ENCODE data around the gene NSG2. TPM values are rescaled to one million over a fixed set of nuclear protein-coding genes. Genes with fewer than 3 reads are reported as not detected.
"Not testable (repeated sequence)": the region's sequence is repeated elsewhere in the genome, so short reads cannot be mapped to it uniquely, and the experiment has no call there.

The NSG2 gene
- total RNA-seq, 2 donors from 2014 or later, result not detected

DNA sequence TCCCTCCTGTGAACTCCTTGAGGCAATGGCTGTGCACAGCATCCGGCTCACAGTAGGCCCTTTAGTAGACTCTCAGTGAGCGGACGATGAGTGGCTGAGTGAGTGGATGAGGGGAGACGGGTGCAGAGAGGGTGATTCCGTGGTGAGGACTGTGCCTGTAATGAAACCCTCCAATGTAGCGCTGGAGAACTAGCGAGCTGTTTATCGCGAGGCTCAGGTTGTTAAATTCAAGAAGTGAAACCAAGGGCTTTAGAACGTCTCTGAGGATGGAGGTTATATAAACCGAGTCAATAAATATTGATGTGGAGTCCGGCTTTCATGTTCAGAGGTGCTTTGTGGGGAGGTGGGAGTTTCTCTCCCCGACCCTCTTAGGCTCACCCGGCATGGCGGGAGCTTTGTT, 53.2 kb downstream of the NSG2 start:
- Mint-ChIP-seq H3K27ac (no peak overlapping the region), H3K4me1 (ENCODE audit: low read depth in 2 of 2) (no peaks in the 10 kb centered on the region), H3K36me3 (no peaks in the 10 kb centered on the region), H3K4me3 (no peak overlapping the region), H3K27me3 (peaks cover 0 to 6% of the 10 kb centered on the region in 2 donors), H3K9me3 (no peaks in the 10 kb centered on the region)
- DNase-seq (ENCODE audit: low spot score) (no peak), ATAC-seq (no peak)

GRCh38 chr5:174100490-174100889, 55.0 kb downstream of the NSG2 start:
- H3K27me3 Mint-ChIP-seq, result peaks cover 0 to 6% of the 10 kb centered on the region in 2 donors

GRCh38 chr5:174101195-174101730, 55.8 kb downstream of the NSG2 start:
- DNase-seq (ENCODE audit: low spot score) (no peak), ATAC-seq (no peak)
- no peaks in the 10 kb centered on the region for H3K4me1 Mint-ChIP-seq (ENCODE audit: low read depth in 2 of 2)
- no peak overlapping the region for H3K4me3 Mint-ChIP-seq
- H3K27me3 Mint-ChIP-seq, result peaks cover 0 to 6% of the 10 kb centered on the region in 2 donors
- H3K27ac Mint-ChIP-seq, result no peak overlapping the region
- H3K9me3 Mint-ChIP-seq, result no peaks in the 10 kb centered on the region
- H3K36me3 Mint-ChIP-seq, result no peaks in the 10 kb centered on the region

More at GRCh38 chr5:174100490-174100889, 55.0 kb downstream of the NSG2 start:
- Mint-ChIP-seq H3K9me3 (no peaks in the 10 kb centered on the region), H3K27ac (no peak overlapping the region), H3K36me3 (no peaks in the 10 kb centered on the region), H3K4me3 (no peak overlapping the region), H3K4me1 (ENCODE audit: low read depth in 2 of 2) (no peaks in the 10 kb centered on the region)
- ATAC-seq (no peak), DNase-seq (ENCODE audit: low spot score) (no peak)

DNA sequence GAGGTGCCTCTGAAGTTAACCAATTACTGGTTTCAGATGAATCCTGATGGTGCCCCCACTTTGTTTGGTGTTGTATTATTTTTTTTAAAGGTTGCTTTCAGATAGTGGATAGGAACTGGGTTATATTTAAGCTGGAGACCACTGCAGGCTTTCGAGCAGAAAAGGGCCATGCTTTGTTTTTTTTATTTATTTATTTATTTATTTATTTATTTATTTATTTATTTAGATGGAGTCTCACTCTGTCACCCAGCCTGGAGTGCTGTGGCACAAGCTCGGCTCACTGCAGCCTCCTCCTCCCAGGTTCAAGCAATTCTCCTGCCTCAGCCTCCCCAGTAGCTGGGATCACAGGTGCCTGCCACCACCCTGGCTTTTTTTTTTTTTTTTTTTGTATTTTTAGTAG, 57.1 kb downstream of the NSG2 start:
- not testable (repeated sequence) for H3K4me3 Mint-ChIP-seq, ATAC-seq

DNA sequence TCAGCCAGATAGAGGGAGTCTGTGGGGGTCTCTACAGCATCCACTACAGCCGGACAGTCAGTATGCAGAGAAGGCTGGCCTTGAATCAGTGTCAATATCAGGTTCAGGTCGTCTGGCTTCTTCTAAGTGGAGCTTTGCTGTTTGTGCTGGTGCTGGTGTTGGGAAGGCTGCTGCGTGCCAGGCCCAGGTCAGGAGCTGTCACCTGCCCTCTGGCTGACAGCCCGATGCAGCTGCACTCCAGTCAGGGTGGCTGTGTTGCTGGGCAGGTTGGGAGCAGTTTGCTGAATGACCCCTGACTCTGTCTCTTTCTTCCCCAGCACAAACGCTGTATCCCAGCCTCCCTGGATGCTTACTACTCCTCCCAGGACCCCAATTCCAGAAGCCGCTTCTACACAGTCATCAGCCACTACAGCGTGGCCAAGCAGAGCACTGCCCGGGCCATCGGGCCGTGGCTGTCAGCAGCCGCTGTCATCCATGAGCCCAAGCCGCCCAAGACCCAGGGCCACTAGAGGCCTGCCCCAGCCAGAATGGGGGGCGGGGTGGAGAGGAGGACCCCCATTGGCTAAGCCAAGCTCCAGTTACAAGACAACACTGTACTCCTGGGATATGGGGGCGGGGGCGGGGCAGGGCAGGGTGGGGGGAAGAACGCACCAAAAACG, 61.6 kb downstream of the NSG2 start:
- Mint-ChIP-seq H3K36me3 (no peaks in the 10 kb centered on the region), H3K27ac (no peak overlapping the region), H3K4me1 (ENCODE audit: low read depth in 2 of 2) (no peaks in the 10 kb centered on the region), H3K27me3 (peaks cover 3 to 5% of the 10 kb centered on the region in 2 donors), H3K9me3 (no peaks in the 10 kb centered on the region), H3K4me3 (no peak overlapping the region)
- DNase-seq (ENCODE audit: low spot score) (no peak), ATAC-seq (peak in 1 of 2 donors; percentile 28)

More for the DNA sequence above, 57.1 kb downstream of the NSG2 start:
- H3K4me1 Mint-ChIP-seq (ENCODE audit: low read depth in 2 of 2); H3K9me3 Mint-ChIP-seq; DNase-seq (ENCODE audit: low spot score); H3K27me3 Mint-ChIP-seq; H3K36me3 Mint-ChIP-seq; H3K27ac Mint-ChIP-seq: not testable (repeated sequence)

DNA sequence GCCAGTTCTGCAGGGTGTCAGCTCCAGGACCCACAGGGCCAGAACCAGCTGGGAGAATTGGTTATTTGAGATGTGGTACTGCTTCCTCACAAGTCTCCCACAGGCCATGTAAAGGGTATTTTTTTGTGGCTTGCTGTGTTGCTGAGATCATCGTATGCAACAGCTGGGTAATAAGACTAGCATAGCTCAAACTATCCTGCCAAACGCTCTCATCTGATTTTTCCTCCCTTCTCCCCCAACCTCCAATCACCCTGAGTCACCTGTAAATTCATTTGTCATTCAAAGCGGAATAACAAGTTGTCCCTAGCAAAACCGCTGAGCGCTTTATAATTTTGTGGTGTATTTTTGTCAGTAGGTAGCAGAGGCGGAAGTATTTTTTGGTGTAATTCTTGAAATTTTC, 63.2 kb downstream of the NSG2 start:
- H3K9me3 Mint-ChIP-seq, result no peaks in the 10 kb centered on the region
- H3K4me3 Mint-ChIP-seq, result no peak overlapping the region
- ATAC-seq, result no peak
- no peaks in the 10 kb centered on the region for H3K4me1 Mint-ChIP-seq (ENCODE audit: low read depth in 2 of 2)
- peaks cover 2 to 13% of the 10 kb centered on the region in 2 donors for H3K27me3 Mint-ChIP-seq
- no peak overlapping the region for H3K27ac Mint-ChIP-seq
- no peak for DNase-seq (ENCODE audit: low spot score)
- no peaks in the 10 kb centered on the region for H3K36me3 Mint-ChIP-seq

DNA sequence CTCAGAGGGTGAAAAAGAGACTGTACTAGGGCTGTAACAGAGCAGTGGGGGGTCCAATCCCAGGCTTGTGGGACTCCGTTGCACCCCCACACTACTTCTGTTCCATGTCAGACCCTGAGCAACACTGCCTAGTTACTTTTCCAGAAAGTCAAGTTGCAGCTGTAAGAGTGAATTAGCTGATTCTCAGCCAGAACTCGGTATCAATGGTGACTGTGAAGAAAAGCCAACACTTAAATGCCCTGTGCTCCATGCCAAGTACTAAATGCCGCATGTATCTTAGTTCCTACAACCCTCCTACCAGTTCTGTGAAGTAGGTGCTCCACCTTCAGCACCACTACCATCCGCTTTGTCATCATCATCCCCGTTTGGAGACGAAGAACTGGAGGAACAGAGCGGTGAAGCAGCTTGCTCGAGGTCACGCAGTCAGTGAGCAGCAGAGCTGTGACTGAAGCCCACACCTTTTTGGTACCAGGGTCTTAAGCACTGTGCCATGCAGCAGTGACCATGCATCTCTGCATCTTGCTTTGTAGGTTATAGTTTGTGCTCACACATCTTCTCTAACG, 64.3 kb downstream of the NSG2 start:
- DNase-seq (ENCODE audit: low spot score) (no peak), ATAC-seq (no peak)
- H3K36me3 Mint-ChIP-seq, result no peaks in the 10 kb centered on the region
- no peaks in the 10 kb centered on the region for H3K9me3 Mint-ChIP-seq
- no peaks in the 10 kb centered on the region for H3K4me1 Mint-ChIP-seq (ENCODE audit: low read depth in 2 of 2)
- H3K27me3 Mint-ChIP-seq, result peaks cover 4 to 18% of the 10 kb centered on the region in 2 donors
- H3K4me3 Mint-ChIP-seq, result no peak overlapping the region
- no peak overlapping the region for H3K27ac Mint-ChIP-seq

- no peaks in the 10 kb centered on the region for H3K4me1 Mint-ChIP-seq (ENCODE audit: low read depth in 2 of 2)
- H3K4me3 Mint-ChIP-seq, result no peak overlapping the region
- H3K27ac Mint-ChIP-seq, result no peak overlapping the region
- peak in 1 of 2 donors; percentile 37 for ATAC-seq
- DNase-seq (ENCODE audit: low spot score), result no peak
- peaks cover 5 to 20% of the 10 kb centered on the region in 2 donors for H3K27me3 Mint-ChIP-seq
- H3K9me3 Mint-ChIP-seq, result no peaks in the 10 kb centered on the region
- no peaks in the 10 kb centered on the region for H3K36me3 Mint-ChIP-seq
These were observed 64.8 kb downstream of the NSG2 start for GRCh38 chr5:174110310-174110709.

DNA sequence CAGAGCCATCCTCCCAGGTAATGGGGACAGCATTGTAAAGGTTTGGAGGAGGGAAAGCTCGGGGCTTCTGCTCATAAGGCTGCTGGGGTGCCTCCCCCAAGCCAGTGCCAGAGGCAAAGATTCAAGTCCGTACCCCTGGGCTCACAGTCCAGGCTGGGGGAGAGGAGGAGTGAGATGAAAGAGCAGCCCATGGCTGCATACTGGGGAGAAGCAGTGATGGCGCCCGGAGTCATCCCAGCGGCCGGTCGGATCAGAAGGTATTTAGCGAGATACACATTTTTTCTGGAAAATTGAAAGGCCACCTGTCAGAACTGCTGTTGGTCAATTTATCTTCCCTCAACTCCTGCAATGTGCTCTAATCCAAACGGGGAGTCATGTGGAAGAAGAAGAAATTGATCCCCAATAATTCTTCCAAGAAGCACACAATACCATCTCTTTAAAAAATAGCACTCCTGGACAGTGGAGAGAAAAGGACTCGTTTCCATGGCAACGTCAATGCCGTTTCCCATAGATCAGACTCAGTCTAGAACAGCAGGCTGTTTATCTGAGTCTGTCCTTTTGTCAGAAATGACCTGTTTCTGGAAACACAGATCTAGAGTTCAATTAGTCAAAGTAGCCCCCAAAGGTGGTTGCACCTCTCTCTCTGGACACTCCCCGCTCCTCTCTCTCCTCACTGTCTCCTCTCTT, 65.9 kb downstream of the NSG2 start:
- no peak overlapping the region for H3K4me3 Mint-ChIP-seq
- ATAC-seq (no peak), DNase-seq (ENCODE audit: low spot score) (no peak)
- no peaks in the 10 kb centered on the region for H3K4me1 Mint-ChIP-seq (ENCODE audit: low read depth in 2 of 2)
- no peak overlapping the region for H3K27ac Mint-ChIP-seq
- no peaks in the 10 kb centered on the region for H3K9me3 Mint-ChIP-seq
- H3K27me3 Mint-ChIP-seq, result peaks cover 10 to 24% of the 10 kb centered on the region in 2 donors
- no peaks in the 10 kb centered on the region for H3K36me3 Mint-ChIP-seq

DNA sequence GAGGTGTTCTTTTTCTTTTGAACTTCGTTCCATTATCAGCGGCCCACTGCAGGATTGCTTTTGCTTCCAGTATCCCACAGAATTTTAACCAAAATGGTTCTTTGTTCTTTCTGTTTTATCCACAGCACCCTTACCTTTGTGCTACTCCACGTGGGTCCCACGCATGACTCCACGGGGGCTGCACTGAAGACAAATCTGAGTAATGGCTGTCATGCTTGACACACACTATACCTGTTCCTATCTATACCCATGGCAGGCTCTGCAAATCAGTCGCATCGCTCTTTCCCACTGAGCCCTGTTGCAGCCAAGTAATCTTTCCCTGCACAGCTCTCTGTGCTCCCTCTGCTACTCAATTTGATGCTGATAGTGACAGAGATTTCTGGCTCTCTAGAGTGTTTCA, 69.7 kb downstream of the NSG2 start:
- ATAC-seq (no peak), DNase-seq (ENCODE audit: low spot score) (no peak)
- no peak overlapping the region for H3K27ac Mint-ChIP-seq
- no peaks in the 10 kb centered on the region for H3K36me3 Mint-ChIP-seq
- no peaks in the 10 kb centered on the region for H3K4me1 Mint-ChIP-seq (ENCODE audit: low read depth in 2 of 2)
- no peaks in the 10 kb centered on the region for H3K9me3 Mint-ChIP-seq
- no peak overlapping the region for H3K4me3 Mint-ChIP-seq
- peaks cover 8 to 20% of the 10 kb centered on the region in 2 donors for H3K27me3 Mint-ChIP-seq

- Mint-ChIP-seq H3K27ac (no peak overlapping the region), H3K27me3 (peaks cover 7 to 9% of the 10 kb centered on the region in 2 donors), H3K4me3 (no peak overlapping the region), H3K36me3 (no peaks in the 10 kb centered on the region), H3K4me1 (ENCODE audit: low read depth in 2 of 2) (no peaks in the 10 kb centered on the region), H3K9me3 (no peaks in the 10 kb centered on the region)
- ATAC-seq (no peak), DNase-seq (ENCODE audit: low spot score) (no peak)
These were observed 73.4 kb downstream of the NSG2 start for GRCh38 chr5:174118823-174119467.

- Mint-ChIP-seq H3K4me3 (no peak overlapping the region), H3K9me3 (no peaks in the 10 kb centered on the region), H3K27ac (no peak overlapping the region), H3K27me3 (peaks cover 6 to 11% of the 10 kb centered on the region in 2 donors), H3K4me1 (ENCODE audit: low read depth in 2 of 2) (no peaks in the 10 kb centered on the region), H3K36me3 (no peaks in the 10 kb centered on the region)
- DNase-seq (ENCODE audit: low spot score) (no peak), ATAC-seq (no peak)
These were observed 74.0 kb downstream of the NSG2 start for GRCh38 chr5:174119468-174119881.

DNA sequence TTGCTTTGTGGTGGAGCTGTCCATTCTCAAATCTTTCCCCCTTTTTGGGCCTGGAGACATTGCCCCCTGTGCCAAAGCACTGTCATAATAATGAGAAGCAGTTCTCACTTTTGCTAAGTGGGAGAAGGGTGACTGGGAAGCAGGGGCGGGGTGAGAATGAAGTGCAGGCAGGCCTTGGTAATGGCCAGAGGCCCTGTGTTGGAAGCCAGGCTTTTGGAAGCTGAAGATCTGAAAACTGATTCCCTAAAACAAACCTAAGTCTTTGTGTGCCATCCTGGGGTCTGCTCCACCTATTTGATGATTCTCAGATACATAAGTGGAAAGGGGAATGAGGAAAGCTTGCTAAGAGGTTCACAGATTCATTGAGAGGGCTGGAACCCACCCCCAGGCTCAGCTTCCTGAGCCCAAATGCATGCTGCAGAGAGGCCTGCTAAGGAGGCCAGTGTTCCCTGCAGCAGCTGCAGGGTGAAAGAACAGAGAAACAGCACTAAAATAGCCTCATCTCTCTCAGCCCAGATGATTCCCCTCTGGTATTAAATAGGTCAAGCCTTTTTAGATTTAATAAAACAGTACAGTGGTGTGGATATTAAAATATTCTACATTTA, 75.0 kb downstream of the NSG2 start:
- Mint-ChIP-seq H3K4me3 (no peak overlapping the region), H3K36me3 (no peaks in the 10 kb centered on the region), H3K27me3 (peaks cover 4 to 17% of the 10 kb centered on the region in 2 donors), H3K27ac (no peak overlapping the region), H3K9me3 (peaks cover 3% of the 10 kb centered on the region), H3K4me1 (ENCODE audit: low read depth in 2 of 2) (no peaks in the 10 kb centered on the region)
- DNase-seq (ENCODE audit: low spot score) (no peak), ATAC-seq (no peak)
